Body of pancreas (tissue), 4 donors: ENCODE measurements around the gene RREB1. TPM values are rescaled to one million over a fixed set of nuclear protein-coding genes. Genes with fewer than 3 reads are reported as not detected.

Experiments used
- ATAC-seq: fragments of 150-250 bp; one replicate; pipeline ENCODE4 v1.9.1; 2016
- DNase-seq, 4 donors: peaks; one replicate each; pipeline ENCODE4 v3.0.0-alpha.2; 2019
- H3K27ac ChIP-seq, 4 donors: fragments of 200-600 bp; sonication (generic); 1 replicate in 3 of 4; 2 replicates in 1 of 4; pipeline versions ENCODE4 v1.5.1 to v1.6.1; 2016 to 2019; ENCODE audit warnings: mild to moderate bottlenecking in 1 of 4, mixed read lengths in 1 of 4, moderate library complexity in 1 of 4
- H3K27me3 ChIP-seq, 2 donors: fragments of 200-600 bp; sonication (generic); one replicate each; pipeline ENCODE4 v1.6.0; 2016; ENCODE audit warnings: mild to moderate bottlenecking in 1 of 2
- H3K36me3 ChIP-seq, 2 donors: fragments of 200-600 bp; sonication (generic); replicated peaks in 1 of 2; 2 replicates each; pipeline ENCODE4 v1.5.1; 2016; ENCODE audit warnings: low read depth in 2 of 2; ENCODE audit not compliant: insufficient read depth in 1 of 2
- H3K4me1 ChIP-seq: fragments of 200-600 bp; sonication (generic); one replicate; pipeline ENCODE4 v1.6.0; 2016
- H3K4me3 ChIP-seq, 2 donors: fragments of 200-600 bp; sonication (generic); 1 replicate in 1 of 2; 2 replicates in 1 of 2; pipeline ENCODE4 v1.5.1; 2016 to 2019
- H3K9me3 ChIP-seq, 3 donors: fragments of 200-600 bp; sonication (generic); 1 replicate in 2 of 3; 2 replicates in 1 of 3; pipeline ENCODE4 v1.5.1; 2016
- CTCF ChIP-seq, 7 experiments: fragments of 450-650 bp in 4 of 7; fragments of 200-600 bp in 3 of 7; sonication (generic) in 3 of 7; IDR thresholded peaks; one replicate each; pipeline ENCODE4 v1.5.1; 2016 to 2019; ENCODE audit warnings: antibody characterized with exemption in 7 of 7
- POLR2A ChIP-seq, 3 donors: fragments of 450-650 bp; IDR thresholded peaks; one replicate each; pipeline ENCODE4 v1.6.1; 2016; ENCODE audit warnings: antibody characterized with exemption in 3 of 3, mild to moderate bottlenecking in 2 of 3
- WGBS, 2 donors: methylation state at CpG; one replicate each; pipeline ENCODE4 v1.1.5; 2017; 5-methylcytosine and 5-hydroxymethylcytosine counted together
- intact Hi-C: fragments of 100-400 bp; cut with DNase I; formaldehyde crosslinking; loops from one replicate; pipeline ENCODE4 v1.15.1; 2023
- total RNA-seq, 2 donors: library from RNA; depleted of rRNA; stranded (reverse); fragments of >200 nt; gene quantifications; one replicate each; pipeline ENCODE4 v1.1.0, GENCODE V29; 2016

Gene RREB1
- total RNA-seq, 2 donors from 2014 or later, result 33.5 to 44.8 TPM

- Histone ChIP-seq H3K36me3 (peaks cover 0 to 2% of the 10 kb centered on the region in 2 donors), H3K4me3 (no peak overlapping the region), H3K9me3 (no peaks in the 10 kb centered on the region), H3K4me1 (peaks cover 52% of the 10 kb centered on the region), H3K27me3 (no peaks in the 10 kb centered on the region), H3K27ac (peak overlapping the region in 2 of 4 donors; percentile 12 to 31)
- no peak for ATAC-seq
- no peak for TF ChIP-seq CTCF (IDR thresholded peaks at IDR 0.05)
- TF ChIP-seq POLR2A (IDR thresholded peaks at IDR 0.05), result no peak
- DNase-seq, result no peak
- WGBS, 2 donors, result 90 to 94% methylated on average over 1 of the region's 1 CpG
- intact Hi-C loops, result no loop called here
These were observed 17.5 kb downstream of the RREB1 start for GRCh38 chr6:7125290-7125689.

GRCh38 chr6:7126754-7127153, 19.0 kb downstream of the RREB1 start:
- no peak overlapping the region for H3K4me3 ChIP-seq
- H3K9me3 ChIP-seq, result no peaks in the 10 kb centered on the region
- ATAC-seq (no peak), DNase-seq (peak in 1 of 4 donors; percentile 43)
- intact Hi-C loops, result no loop called here
- peaks cover 56% of the 10 kb centered on the region for H3K4me1 ChIP-seq
- 77 to 78% methylated on average over 4 of the region's 4 CpGs for WGBS, 2 donors
- TF ChIP-seq POLR2A (IDR thresholded peaks at IDR 0.05) (no peak), CTCF (IDR thresholded peaks at IDR 0.05) (no peak)
- H3K36me3 ChIP-seq, result peaks cover 0 to 2% of the 10 kb centered on the region in 2 donors
- H3K27ac ChIP-seq, result peak overlapping the region in 1 of 4 donors; percentile 33
- no peaks in the 10 kb centered on the region for H3K27me3 ChIP-seq

- Histone ChIP-seq H3K27ac (peak overlapping the region in 2 of 4 donors; percentile 15 to 33), H3K9me3 (no peaks in the 10 kb centered on the region), H3K4me1 (peaks cover 57% of the 10 kb centered on the region), H3K27me3 (no peaks in the 10 kb centered on the region), H3K4me3 (no peak overlapping the region), H3K36me3 (peaks cover 0 to 2% of the 10 kb centered on the region in 2 donors)
- 81 to 87% methylated on average over 5 of the region's 5 CpGs for WGBS, 2 donors
- no peak for TF ChIP-seq CTCF (IDR thresholded peaks at IDR 0.05)
- TF ChIP-seq POLR2A (IDR thresholded peaks at IDR 0.05), result no peak
- DNase-seq, result no peak
- intact Hi-C loops, result no loop called here
- no peak for ATAC-seq
These were observed 19.9 kb downstream of the RREB1 start for GRCh38 chr6:7127680-7128079.

GRCh38 chr6:7129360-7129759, 21.6 kb downstream of the RREB1 start:
- H3K27me3 ChIP-seq, result no peaks in the 10 kb centered on the region
- ATAC-seq, result no peak
- WGBS, 2 donors, result 81 to 89% methylated on average over 4 to 6 of the region's 6 CpGs
- no peak overlapping the region for H3K4me3 ChIP-seq
- peaks cover 61% of the 10 kb centered on the region for H3K4me1 ChIP-seq
- peak overlapping the region; percentile 55 to 90 (median 80) for H3K27ac ChIP-seq
- DNase-seq, result no peak
- TF ChIP-seq POLR2A (IDR thresholded peaks at IDR 0.05), result no peak
- no peak for TF ChIP-seq CTCF (IDR thresholded peaks at IDR 0.05)
- H3K9me3 ChIP-seq, result no peaks in the 10 kb centered on the region
- intact Hi-C loops, result no loop called here
- no peaks in the 10 kb centered on the region for H3K36me3 ChIP-seq
